MM.1S (cell line): ENCODE data around the gene ZNF444.
"Not testable (repeated sequence)": the region's sequence is repeated elsewhere in the genome, so short reads cannot be mapped to it uniquely, and the experiment has no call there.

ENCODE experiments used
- DNase-seq: peaks from one replicate; pipeline ENCODE4 v3.0.0-alpha.2; 2015
- H2AFZ ChIP-seq: fragments of 300-600 bp; sonication (generic); 2 replicates; pipeline ENCODE4 v1.6.0; 2016; ENCODE audit warnings: antibody characterized with exemption, low read length
- H3F3A ChIP-seq: fragments of 300-600 bp; sonication (generic); 2 replicates; pipeline ENCODE4 v1.6.1; 2016; ENCODE audit warnings: mild to moderate bottlenecking, antibody characterized with exemption, low read length, moderate library complexity, mixed read lengths; ENCODE audit not compliant: insufficient read depth
- H3K27ac ChIP-seq: fragments of 300-600 bp; sonication (generic); 2 replicates; pipeline ENCODE4 v1.5.1; 2016; ENCODE audit warnings: mild to moderate bottlenecking, low read length
- H3K27me3 ChIP-seq: fragments of 300-600 bp; sonication (generic); replicated peaks from 2 replicates; pipeline ENCODE4 v1.6.0; 2016; ENCODE audit warnings: low read length; ENCODE audit not compliant: insufficient read depth
- H3K36me3 ChIP-seq: fragments of 300-600 bp; sonication (generic); replicated peaks from 2 replicates; pipeline ENCODE4 v1.6.1; 2016; ENCODE audit warnings: mild to moderate bottlenecking, low read length, mixed read lengths; ENCODE audit not compliant: insufficient read depth
- H3K4me1 ChIP-seq: fragments of 300-600 bp; sonication (generic); 2 replicates; pipeline ENCODE4 v1.6.1; 2016; ENCODE audit warnings: low read length, mixed read lengths
- H3K4me2 ChIP-seq: fragments of 300-600 bp; sonication (generic); 2 replicates; pipeline ENCODE4 v1.6.0; 2016; ENCODE audit warnings: low read depth, low read length
- H3K4me3 ChIP-seq: fragments of 300-600 bp; sonication (generic); 2 replicates; pipeline ENCODE4 v1.5.1; 2016; ENCODE audit warnings: low read length, mixed read lengths
- H3K79me2 ChIP-seq: fragments of 300-600 bp; sonication (generic); 2 replicates; pipeline ENCODE4 v1.6.1; 2016; ENCODE audit warnings: mixed run types, low read length, mixed read lengths
- H3K9ac ChIP-seq: fragments of 300-600 bp; sonication (generic); 2 replicates; pipeline ENCODE4 v1.6.1; 2016; ENCODE audit warnings: low read length, mixed read lengths
- H3K9me2 ChIP-seq: fragments of 300-600 bp; sonication (generic); replicated peaks from 2 replicates; pipeline ENCODE4 v1.6.1; 2016; ENCODE audit warnings: mild to moderate bottlenecking, low read length, mixed read lengths; ENCODE audit not compliant: insufficient read depth
- H3K9me3 ChIP-seq: fragments of 300-600 bp; sonication (generic); replicated peaks from 2 replicates; pipeline ENCODE4 v1.6.1; 2016; ENCODE audit warnings: mild to moderate bottlenecking, low read length, mixed read lengths; ENCODE audit not compliant: insufficient read depth
- H4K20me1 ChIP-seq: fragments of 300-600 bp; sonication (generic); 2 replicates; pipeline ENCODE4 v1.6.1; 2016; ENCODE audit warnings: mild to moderate bottlenecking, low read length, moderate library complexity, mixed read lengths; ENCODE audit not compliant: insufficient read depth
- EZH2 ChIP-seq: fragments of 300-600 bp; sonication (generic); optimal IDR thresholded peaks from 2 replicates; pipeline ENCODE3; 2017; ENCODE audit warnings: low read depth, mild to moderate bottlenecking, antibody characterized with exemption, low read length, mixed read lengths
- EZH2phosphoT487 ChIP-seq: fragments of 300-600 bp; sonication (generic); IDR thresholded peaks from 2 replicates; pipeline ENCODE4 v1.6.1; 2018; ENCODE audit warnings: antibody characterized with exemption, low read length
- TF ChIP-seq, protein P1 (sequence below): fragments of 300-600 bp; sonication (generic); IDR thresholded peaks from 2 replicates; pipeline ENCODE4 v1.5.1; 2016; ENCODE audit warnings: antibody characterized with exemption, low read length, mixed read lengths

Gene ZNF444

DNA sequence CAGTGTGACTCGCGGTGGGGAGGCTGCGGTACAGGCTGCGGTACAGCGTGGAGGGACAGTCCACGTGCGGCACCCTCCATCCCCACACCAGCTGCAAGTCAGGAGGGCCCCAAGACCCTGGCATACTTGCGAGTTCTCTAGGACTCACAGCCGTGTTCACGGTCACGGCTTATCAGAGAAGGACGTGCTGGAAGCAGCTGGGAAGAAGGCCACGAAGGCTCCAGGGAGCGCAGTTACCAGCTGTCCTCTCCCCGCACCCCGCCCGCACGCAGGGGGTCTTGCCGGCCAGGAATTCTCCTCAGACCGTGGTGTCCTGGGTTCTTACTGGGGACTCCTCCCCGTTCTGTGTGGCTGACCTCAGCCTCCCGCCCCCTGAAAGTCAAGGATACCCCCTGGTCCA is 6.2 kb downstream of the ZNF444 start:
- H3F3A ChIP-seq: no peaks in the 10 kb centered on the region
- DNase-seq: no peak
- H4K20me1 ChIP-seq: no peaks in the 10 kb centered on the region
- no peak for TF ChIP-seq EZH2
- TF ChIP-seq, protein P1, sequence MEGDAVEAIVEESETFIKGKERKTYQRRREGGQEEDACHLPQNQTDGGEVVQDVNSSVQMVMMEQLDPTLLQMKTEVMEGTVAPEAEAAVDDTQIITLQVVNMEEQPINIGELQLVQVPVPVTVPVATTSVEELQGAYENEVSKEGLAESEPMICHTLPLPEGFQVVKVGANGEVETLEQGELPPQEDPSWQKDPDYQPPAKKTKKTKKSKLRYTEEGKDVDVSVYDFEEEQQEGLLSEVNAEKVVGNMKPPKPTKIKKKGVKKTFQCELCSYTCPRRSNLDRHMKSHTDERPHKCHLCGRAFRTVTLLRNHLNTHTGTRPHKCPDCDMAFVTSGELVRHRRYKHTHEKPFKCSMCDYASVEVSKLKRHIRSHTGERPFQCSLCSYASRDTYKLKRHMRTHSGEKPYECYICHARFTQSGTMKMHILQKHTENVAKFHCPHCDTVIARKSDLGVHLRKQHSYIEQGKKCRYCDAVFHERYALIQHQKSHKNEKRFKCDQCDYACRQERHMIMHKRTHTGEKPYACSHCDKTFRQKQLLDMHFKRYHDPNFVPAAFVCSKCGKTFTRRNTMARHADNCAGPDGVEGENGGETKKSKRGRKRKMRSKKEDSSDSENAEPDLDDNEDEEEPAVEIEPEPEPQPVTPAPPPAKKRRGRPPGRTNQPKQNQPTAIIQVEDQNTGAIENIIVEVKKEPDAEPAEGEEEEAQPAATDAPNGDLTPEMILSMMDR: no peak
- no peak for TF ChIP-seq EZH2phosphoT487
- no peak overlapping the region for H3K9ac ChIP-seq
- H3K4me1 ChIP-seq: no peaks in the 10 kb centered on the region
- H3K9me2 ChIP-seq: no peaks in the 10 kb centered on the region
- H2AFZ ChIP-seq: no peak overlapping the region
- H3K9me3 ChIP-seq: no peaks in the 10 kb centered on the region
- H3K27ac ChIP-seq: no peak overlapping the region
- H3K79me2 ChIP-seq: peaks cover 25% of the 10 kb centered on the region
- no peaks in the 10 kb centered on the region for H3K36me3 ChIP-seq
- H3K4me2 ChIP-seq: no peak overlapping the region
- H3K27me3 ChIP-seq: no peaks in the 10 kb centered on the region
- no peak overlapping the region for H3K4me3 ChIP-seq

DNA sequence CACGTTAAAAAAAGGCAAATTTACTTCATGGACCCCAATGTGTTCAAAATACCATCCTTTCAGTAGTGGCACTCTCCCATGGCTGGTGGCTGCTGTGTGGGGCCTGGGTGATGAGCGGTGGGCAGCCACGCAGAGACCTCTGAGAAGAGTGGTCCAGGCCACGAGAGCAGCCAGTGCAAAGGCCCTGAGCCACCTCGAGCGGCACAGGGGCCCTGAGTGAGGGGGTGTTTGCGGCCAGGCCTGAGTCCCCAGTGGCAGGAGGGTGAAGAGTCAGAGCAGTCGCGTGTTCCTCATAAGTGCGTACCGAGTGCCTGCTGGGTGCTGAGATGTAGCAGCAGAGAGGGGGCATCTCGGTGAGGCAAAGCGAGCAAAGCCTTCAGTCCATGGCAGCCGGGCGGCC is 7.0 kb downstream of the ZNF444 start:
- H3K27me3 ChIP-seq: no peaks in the 10 kb centered on the region
- H3K79me2 ChIP-seq: peaks cover 24% of the 10 kb centered on the region
- TF ChIP-seq EZH2 (no peak), EZH2phosphoT487 (no peak)
- TF ChIP-seq, protein P1: no peak

DNA sequence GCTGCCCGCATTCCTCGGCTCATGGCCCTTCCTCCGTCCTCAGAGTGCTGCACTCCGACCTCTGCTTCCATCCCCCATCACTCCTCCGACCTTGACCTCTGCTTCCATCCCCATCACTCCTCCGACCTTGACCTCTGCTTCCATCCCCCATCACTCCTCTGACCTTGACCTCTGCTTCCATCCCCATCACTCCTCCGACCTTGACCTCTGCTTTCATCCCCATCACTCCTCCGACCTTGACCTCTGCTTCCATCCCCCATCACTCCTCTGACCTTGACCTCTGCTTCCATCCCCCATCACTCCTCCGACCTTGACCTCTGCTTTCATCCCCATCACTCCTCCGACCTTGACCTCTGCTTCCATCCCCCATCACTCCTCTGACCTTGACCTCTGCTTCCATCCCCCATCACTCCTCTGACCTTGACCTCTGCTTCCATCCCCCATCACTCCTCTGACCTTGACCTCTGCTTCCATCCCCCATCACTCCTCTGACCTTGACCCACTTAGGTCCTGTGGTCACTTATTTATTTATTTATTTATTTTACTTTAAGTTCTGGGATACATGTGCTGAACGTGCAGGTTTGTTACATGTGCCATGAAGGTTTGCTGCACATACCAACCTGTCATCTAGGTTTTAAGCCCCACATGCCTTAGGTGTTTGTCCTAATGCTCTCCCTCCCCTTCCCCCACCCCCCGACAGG is 8.0 kb downstream of the ZNF444 start:
- H3K27ac ChIP-seq, DNase-seq, H3K4me2 ChIP-seq, H3K4me1 ChIP-seq, H4K20me1 ChIP-seq, H2AFZ ChIP-seq, H3K9me2 ChIP-seq, H3K27me3 ChIP-seq, H3K9ac ChIP-seq, H3K4me3 ChIP-seq, H3K9me3 ChIP-seq, H3K36me3 ChIP-seq, H3F3A ChIP-seq: not testable (repeated sequence)
- peaks cover 18% of the 10 kb centered on the region for H3K79me2 ChIP-seq

More for the DNA sequence above, 7.0 kb downstream of the ZNF444 start:
- H4K20me1 ChIP-seq: no peaks in the 10 kb centered on the region
- H3F3A ChIP-seq: no peaks in the 10 kb centered on the region
- no peaks in the 10 kb centered on the region for H3K36me3 ChIP-seq
- H3K9ac ChIP-seq: no peak overlapping the region
- H3K9me3 ChIP-seq: no peaks in the 10 kb centered on the region
- H3K9me2 ChIP-seq: no peaks in the 10 kb centered on the region
- no peak for DNase-seq
- H3K27ac ChIP-seq: no peak overlapping the region
- no peak overlapping the region for H3K4me2 ChIP-seq
- no peaks in the 10 kb centered on the region for H3K4me1 ChIP-seq
- no peak overlapping the region for H2AFZ ChIP-seq
- no peak overlapping the region for H3K4me3 ChIP-seq

DNA sequence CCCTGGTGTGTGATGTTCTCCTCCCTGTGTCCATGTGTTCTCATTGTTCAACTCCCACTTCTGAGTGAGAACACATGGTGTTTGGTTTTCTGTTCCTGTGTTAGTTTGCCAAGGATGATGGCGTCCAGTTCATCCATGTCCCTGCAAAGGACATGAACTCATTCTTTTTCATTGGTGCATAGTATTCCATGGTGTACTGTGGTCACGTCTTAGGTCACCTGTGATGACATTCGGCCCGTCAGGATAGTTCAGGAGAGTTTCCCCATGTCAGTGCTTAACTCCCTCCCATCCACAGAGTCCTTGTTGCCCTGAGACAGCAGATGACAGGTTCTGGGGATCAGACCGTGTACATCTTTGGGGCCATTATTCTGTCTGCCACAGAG is 8.6 kb downstream of the ZNF444 start:
- Histone ChIP-seq H3K4me2 (no peak overlapping the region), H3K36me3 (no peaks in the 10 kb centered on the region)

More for the DNA sequence above, 8.6 kb downstream of the ZNF444 start:
- Histone ChIP-seq H3K4me3 (no peak overlapping the region), H3K9ac (no peak overlapping the region), H3K9me2 (no peaks in the 10 kb centered on the region), H4K20me1 (no peaks in the 10 kb centered on the region), H2AFZ (no peak overlapping the region), H3K79me2 (peaks cover 18% of the 10 kb centered on the region), H3K9me3 (no peaks in the 10 kb centered on the region), H3K27me3 (no peaks in the 10 kb centered on the region), H3K27ac (no peak overlapping the region), H3K4me1 (no peaks in the 10 kb centered on the region), H3F3A (no peaks in the 10 kb centered on the region)
- no peak for DNase-seq
- TF ChIP-seq, protein P1: no peak
- TF ChIP-seq EZH2phosphoT487 (no peak), EZH2 (no peak)
